ENCODE data around the gene ZNF283.
A peak's percentile ranks its signal among the peaks of the same experiment; 100 is the strongest.
"Not testable (repeated sequence)": the region's sequence is repeated elsewhere in the genome, so short reads cannot be mapped to it uniquely, and the experiment has no call there.

The ZNF283 gene

GRCh38 chr19:43802216-43802951 lies 24.7 kb upstream of the ZNF283 start, which contains the start of gene LYPD5:
Gene LYPD5, minus strand, starts transcription at chr19:43802447. Its CDS starts 67 bp downstream, at chr19:43802380.
- no peak for DNase-seq

- DNase-seq, result no peak
Observed at GRCh38 chr19:43804432-43804831, 22.7 kb upstream of the ZNF283 start.

GRCh38 chr19:43806401-43806800 lies 20.7 kb upstream of the ZNF283 start:
- DNase-seq, result not testable (repeated sequence)

GRCh38 chr19:43806848-43807247 lies 20.3 kb upstream of the ZNF283 start:
- no peak for DNase-seq

- no peak for DNase-seq
Observed at GRCh38 chr19:43807651-43808050, 19.5 kb upstream of the ZNF283 start.

GRCh38 chr19:43809762-43810696 lies 17.1 kb upstream of the ZNF283 start:
- peak; percentile 13 for DNase-seq

GRCh38 chr19:43811837-43812236 lies 15.3 kb upstream of the ZNF283 start:
- no peak for DNase-seq

GRCh38 chr19:43812259-43812658 lies 14.9 kb upstream of the ZNF283 start:
- no peak for DNase-seq

- no peak for DNase-seq
Observed at GRCh38 chr19:43812688-43813087, 14.4 kb upstream of the ZNF283 start.

GRCh38 chr19:43814663-43815352 lies 12.3 kb upstream of the ZNF283 start:
- DNase-seq, result no peak

GRCh38 chr19:43817454-43817853 lies 9.7 kb upstream of the ZNF283 start:
- not testable (repeated sequence) for DNase-seq

GRCh38 chr19:43818500-43818899 lies 8.6 kb upstream of the ZNF283 start:
- no peak for DNase-seq

GRCh38 chr19:43820098-43820883 lies 6.8 kb upstream of the ZNF283 start:
- no peak for DNase-seq

- no peak for DNase-seq
Observed at GRCh38 chr19:43820884-43821215, 6.3 kb upstream of the ZNF283 start.

- not testable (repeated sequence) for DNase-seq
Observed at GRCh38 chr19:43823856-43824255, 3.3 kb upstream of the ZNF283 start.

- DNase-seq, result not testable (repeated sequence)
Observed at GRCh38 chr19:43824572-43824971, 2.5 kb upstream of the ZNF283 start.

GRCh38 chr19:43839139-43839538 lies 12.0 kb downstream of the ZNF283 start:
- no peak for DNase-seq

- no peak for DNase-seq
Observed at GRCh38 chr19:43842007-43842406, 14.9 kb downstream of the ZNF283 start.

- no peak for DNase-seq
Observed at GRCh38 chr19:43847246-43847645, 20.1 kb downstream of the ZNF283 start.

GRCh38 chr19:43847884-43848283 lies 20.8 kb downstream of the ZNF283 start:
- DNase-seq, result no peak

- no peak for DNase-seq
Observed at GRCh38 chr19:43848821-43849220, 21.7 kb downstream of the ZNF283 start.

GRCh38 chr19:43858174-43858573 lies 31.1 kb downstream of the ZNF283 start:
- DNase-seq, result no peak

GRCh38 chr19:43866923-43867322 lies 39.8 kb downstream of the ZNF283 start:
- DNase-seq, result not testable (repeated sequence)
